OCI-LY7 (cell line): ENCODE data around the gene ENOX1.

Source experiments
- CTCF ChIP-seq: fragments of 200-600 bp; sonication (generic); conservative IDR thresholded peaks from 2 replicates; pipeline ENCODE4 v1.5.1; 2014; ENCODE audit warnings: mild to moderate bottlenecking, antibody characterized with exemption, low read length, moderate library complexity, mixed read lengths
- EZH2phosphoT487 ChIP-seq: fragments of 200-600 bp; sonication (generic); IDR thresholded peaks from 2 replicates; pipeline ENCODE4 v1.6.1; 2018; ENCODE audit warnings: low read depth, borderline replicate concordance, mild to moderate bottlenecking, mixed run types, antibody characterized with exemption, low read length, moderate library complexity, mixed read lengths

- TF ChIP-seq CTCF = no peak
- TF ChIP-seq EZH2phosphoT487 = no peak
Observed at GRCh38 chr13:43648733-43649132, 138.0 kb downstream of the ENOX1 start.
